ENCODE measurements around the gene CTSL.

DNA sequence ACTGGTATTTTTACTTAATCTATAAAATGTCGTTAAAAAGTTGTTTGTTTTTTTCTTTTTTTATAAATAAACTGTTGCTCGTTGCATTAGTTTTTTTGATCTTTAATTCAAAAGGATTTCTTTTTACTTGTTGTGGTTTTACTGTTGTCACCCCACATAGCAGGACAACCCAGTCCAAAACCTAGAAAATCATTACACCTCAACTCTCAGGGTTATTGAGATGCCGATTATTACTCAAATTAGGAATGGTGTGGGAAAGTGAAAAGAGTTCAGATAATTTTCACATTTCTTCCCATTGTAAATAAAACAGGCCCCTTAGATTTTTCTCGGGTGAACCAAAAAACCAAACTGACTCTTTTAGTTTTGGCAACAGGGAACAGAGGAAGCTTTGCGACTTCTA lies 17.4 kb upstream of the CTSL start:
- no peak for TF ChIP-seq EZH2 (IDR thresholded peaks at IDR 0.05; ENCODE audit: insufficient read depth, poor library complexity, severe bottlenecking)
- no peak for TF ChIP-seq EZH2phosphoT487 (IDR thresholded peaks at IDR 0.05; ENCODE audit: insufficient read depth, low read depth)

Measured in GM23248 (cell line).